GM21576 (cell line): Measurements from ENCODE around the gene ARPC4.
A peak's percentile ranks its signal among the peaks of the same experiment; 100 is the strongest.
"Not testable (repeated sequence)": the region's sequence is repeated elsewhere in the genome, so short reads cannot be mapped to it uniquely, and the experiment has no call there.

ENCODE experiments used
- ATAC-seq: cut with Tn5 transposase; IDR thresholded peaks from one replicate; pipeline ENCODE4 v1.9.1; 2021; ENCODE audit warnings: mild to moderate bottlenecking, moderate library complexity; ENCODE audit not compliant: unreplicated experiment

Gene ARPC4

GRCh38 chr3:9815986-9816385 is 23.1 kb downstream of the ARPC4 start:
- no peak for ATAC-seq

GRCh38 chr3:9817436-9817835 is 24.6 kb downstream of the ARPC4 start:
- no peak for ATAC-seq

GRCh38 chr3:9818666-9819335 is 25.9 kb downstream of the ARPC4 start:
- no peak for ATAC-seq

- no peak for ATAC-seq
Measured at GRCh38 chr3:9820543-9820942, 27.7 kb downstream of the ARPC4 start.

GRCh38 chr3:9820946-9821345 is 28.1 kb downstream of the ARPC4 start:
- no peak for ATAC-seq

GRCh38 chr3:9825451-9826040 is 32.7 kb downstream of the ARPC4 start:
- no peak for ATAC-seq

GRCh38 chr3:9826815-9827573 is 34.1 kb downstream of the ARPC4 start:
- no peak for ATAC-seq

GRCh38 chr3:9828801-9829755 is 36.2 kb downstream of the ARPC4 start:
- ATAC-seq: no peak

GRCh38 chr3:9831253-9831652 is 38.4 kb downstream of the ARPC4 start:
- ATAC-seq: no peak

GRCh38 chr3:9833078-9833477 is 40.2 kb downstream of the ARPC4 start:
- ATAC-seq: no peak

- ATAC-seq: no peak
Measured at GRCh38 chr3:9834520-9835380, 41.9 kb downstream of the ARPC4 start.

- ATAC-seq: no peak
Measured at GRCh38 chr3:9837701-9838582, 45.1 kb downstream of the ARPC4 start.

- ATAC-seq: no peak
Measured at GRCh38 chr3:9838856-9839255, 46.0 kb downstream of the ARPC4 start.

GRCh38 chr3:9841015-9841414 is 48.1 kb downstream of the ARPC4 start:
- no peak for ATAC-seq

GRCh38 chr3:9843715-9844438 is 51.0 kb downstream of the ARPC4 start, which contains the start of gene RPUSD3:
RPUSD3 (minus strand) TSS chr3:9844008; CDS start chr3:9843990, 18 bp downstream.
- ATAC-seq: peak; percentile 97

- no peak for ATAC-seq
Measured at GRCh38 chr3:9846231-9846630, 53.3 kb downstream of the ARPC4 start.

GRCh38 chr3:9846931-9847488 is 54.1 kb downstream of the ARPC4 start:
- ATAC-seq: no peak

- ATAC-seq: not testable (repeated sequence)
Measured at GRCh38 chr3:9847870-9848269, 55.0 kb downstream of the ARPC4 start.
